Right renal pelvis (tissue), 4 donors: ENCODE measurements around the gene MARCKS. TPM values are rescaled to one million over a fixed set of nuclear protein-coding genes. Genes with fewer than 3 reads are reported as not detected.
"Not testable (repeated sequence)": the region's sequence is repeated elsewhere in the genome, so short reads cannot be mapped to it uniquely, and the experiment has no call there.

Experiments used
- DNase-seq, 4 donors: peaks; one replicate each; pipeline ENCODE4 v3.0.0-alpha.2; 2013; ENCODE audit warnings: low read depth in 4 of 4, low spot score in 3 of 4, missing footprints in 1 of 4
- polyA plus RNA-seq, 4 donors: library from polyadenylated mRNA; unstranded; fragments of 120-200 nt; gene quantifications; one replicate each; pipeline ENCODE4 v1.2.1, GENCODE V29; 2013; ENCODE audit not compliant: insufficient read length in 4 of 4

MARCKS gene
- polyA plus RNA-seq, 4 donors = 260 to 308 (median 301) TPM

- peak in 2 of 4 donors; percentile 35 to 56 for DNase-seq
Measured at GRCh38 chr6:113879186-113880096, 22.3 kb downstream of the MARCKS start.

DNA sequence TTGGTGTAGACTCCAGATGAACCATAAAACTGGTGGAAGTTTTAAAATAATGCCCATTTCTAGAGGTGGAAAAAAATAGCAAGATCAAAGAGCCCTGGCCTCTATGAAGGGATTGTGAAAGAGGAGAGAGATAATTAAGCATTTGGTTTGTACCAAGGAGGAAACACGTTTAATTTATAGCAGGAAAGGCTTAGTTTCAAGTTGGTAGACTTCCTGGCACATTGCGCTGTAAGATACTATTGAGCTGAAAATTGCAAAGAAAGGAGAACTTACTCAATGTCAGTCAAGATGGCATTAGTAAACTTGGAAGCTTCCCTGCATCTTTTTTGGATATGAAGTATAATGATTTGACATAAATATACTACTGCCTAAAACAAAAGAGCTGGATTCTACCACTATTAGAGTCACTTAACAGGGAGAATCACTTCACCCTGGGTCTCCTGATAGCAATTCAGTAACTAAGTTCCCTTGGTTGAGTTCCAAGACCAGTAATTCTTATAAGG lies 24.4 kb downstream of the MARCKS start:
- DNase-seq = no peak

DNA sequence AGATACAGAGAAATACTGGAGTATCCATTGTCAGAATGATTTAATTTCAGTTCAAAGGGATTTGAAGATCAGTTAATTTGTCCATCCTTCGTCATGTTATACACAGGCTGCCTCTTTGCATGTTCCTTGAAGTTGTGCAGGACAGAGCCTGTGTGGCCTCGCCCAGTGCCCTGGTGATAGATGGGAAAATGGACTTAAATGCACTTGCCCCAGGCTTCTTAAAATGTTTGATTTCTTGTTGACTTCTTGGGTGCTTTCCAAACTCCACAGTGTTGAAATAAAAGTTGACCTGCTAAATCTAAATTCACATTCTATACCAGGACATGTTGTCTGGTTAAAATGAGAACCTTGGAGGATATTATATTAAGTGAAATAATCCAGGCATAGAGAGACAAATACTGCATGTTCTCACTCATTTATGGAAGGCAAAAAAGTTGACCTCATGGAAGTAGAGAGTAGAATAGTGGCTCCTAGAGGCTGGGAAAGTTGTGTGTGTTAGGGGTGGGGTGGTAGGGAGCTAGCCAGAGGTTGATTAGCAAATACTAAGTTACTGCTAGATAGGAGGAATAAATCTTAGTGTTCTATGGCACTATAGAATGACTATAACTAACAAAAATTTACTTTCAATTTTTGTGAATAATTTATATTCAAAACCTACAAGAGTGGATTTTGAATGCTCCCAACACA lies 25.3 kb downstream of the MARCKS start:
- no peak for DNase-seq

DNA sequence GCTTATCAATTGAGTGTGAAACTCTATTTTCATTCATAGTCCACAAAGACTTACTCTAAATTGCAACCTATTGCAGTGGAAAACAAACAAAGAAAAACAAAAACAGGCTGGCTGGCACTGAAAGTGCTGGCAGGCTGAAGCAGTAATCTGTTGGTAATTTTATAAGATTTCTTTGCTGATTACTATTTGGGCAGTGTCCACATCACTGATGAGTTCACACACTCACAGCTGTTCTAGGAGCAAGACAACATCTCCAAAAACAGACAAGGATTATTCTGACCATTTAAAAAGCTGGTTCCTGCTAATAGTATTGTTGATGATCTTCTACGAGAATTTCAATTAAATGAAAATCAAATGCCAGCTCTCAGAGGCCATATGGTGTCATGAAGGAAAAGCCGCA lies 26.9 kb downstream of the MARCKS start:
- no peak for DNase-seq

- DNase-seq = no peak
Measured at GRCh38 chr6:113886512-113886911, 29.4 kb downstream of the MARCKS start.

DNA sequence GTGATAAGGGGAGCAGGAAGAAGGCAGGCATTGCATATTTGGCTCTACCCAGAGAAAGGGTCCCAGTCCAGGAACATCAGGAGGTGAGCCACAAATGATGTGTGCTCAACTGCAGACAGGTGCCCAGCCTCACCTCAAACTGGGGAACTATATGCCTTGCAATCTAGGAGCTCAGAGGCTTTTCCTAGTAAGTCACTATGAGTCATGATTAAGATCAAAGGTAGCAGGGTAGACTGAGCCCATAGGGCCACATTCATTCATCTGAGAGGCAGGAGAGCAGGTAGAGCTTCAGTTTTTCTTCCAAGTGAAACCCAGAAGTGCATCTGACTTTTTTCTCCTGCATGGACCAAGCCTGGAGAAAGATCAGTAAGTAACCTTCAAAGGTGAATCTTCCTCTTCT lies 31.3 kb downstream of the MARCKS start:
- DNase-seq = no peak

- DNase-seq = no peak
Measured at GRCh38 chr6:113888956-113889630, 31.9 kb downstream of the MARCKS start.

DNA sequence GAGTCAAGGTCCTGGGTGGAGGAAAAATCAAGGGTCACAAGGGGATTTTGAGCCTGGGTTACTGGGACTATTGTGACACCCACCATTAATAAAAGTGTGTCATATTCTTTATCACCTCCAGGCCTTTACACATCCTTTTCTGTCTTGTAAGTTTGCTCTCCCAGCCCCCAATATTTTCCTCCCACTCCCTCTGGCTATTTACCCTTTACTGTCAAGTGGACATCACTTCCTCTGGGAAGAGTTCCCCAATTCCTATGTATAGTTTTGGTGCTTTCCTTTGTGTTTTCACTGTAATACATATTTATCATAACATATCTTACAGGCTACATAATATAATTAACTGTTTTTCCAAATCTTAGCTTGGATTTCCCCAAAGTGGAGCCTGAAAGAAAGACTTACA lies 36.3 kb downstream of the MARCKS start:
- no peak for DNase-seq

DNA sequence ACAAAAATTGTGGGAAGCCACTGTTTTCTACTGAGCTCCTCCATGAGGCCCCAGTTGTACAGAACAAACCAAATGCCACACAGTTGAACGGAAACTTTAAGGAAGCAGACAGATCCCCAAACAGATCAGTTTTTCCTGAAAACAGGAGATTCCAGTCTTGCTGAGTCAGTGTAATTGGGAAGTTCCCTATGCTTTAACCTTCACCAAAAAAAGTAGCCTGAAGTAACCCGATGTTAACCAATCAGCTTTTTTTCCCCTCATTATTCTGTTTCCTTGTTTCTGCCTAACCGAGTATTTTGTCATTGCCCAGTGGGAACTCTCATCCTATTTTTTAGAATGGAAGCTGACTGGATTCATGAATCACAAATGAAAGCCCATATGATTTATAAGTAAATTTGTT lies 36.7 kb downstream of the MARCKS start:
- DNase-seq = no peak

- no peak for DNase-seq
Measured at GRCh38 chr6:113894712-113895674, 37.8 kb downstream of the MARCKS start.

GRCh38 chr6:113901482-113901881 lies 44.3 kb downstream of the MARCKS start:
- no peak for DNase-seq

- peak; percentile 22 to 67 (median 34) for DNase-seq
Measured at GRCh38 chr6:113903666-113904330, 46.7 kb downstream of the MARCKS start.

- no peak for DNase-seq
Measured at GRCh38 chr6:113907102-113907815, 50.1 kb downstream of the MARCKS start.

DNA sequence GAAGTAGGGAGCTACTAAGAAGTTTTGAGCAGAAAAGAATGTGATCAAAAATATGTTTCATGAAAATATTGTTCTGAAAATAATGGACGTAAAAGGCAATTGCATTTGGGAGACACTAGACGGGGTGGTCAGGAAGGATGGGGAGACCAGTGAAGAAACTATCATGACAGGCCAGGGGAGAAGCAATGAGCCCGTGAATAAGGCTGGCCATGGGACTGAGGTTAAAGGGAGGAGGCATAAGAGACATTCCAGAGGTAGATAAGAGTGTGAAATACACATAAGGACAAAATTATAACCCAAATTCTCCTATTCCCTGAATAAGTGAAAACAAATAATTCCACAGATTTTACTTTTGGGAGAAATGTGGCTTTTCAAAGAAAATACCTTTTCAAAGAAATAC lies 51.7 kb downstream of the MARCKS start:
- no peak for DNase-seq

GRCh38 chr6:113909224-113909856 lies 52.2 kb downstream of the MARCKS start:
- DNase-seq = peak; percentile 61 to 72 (median 66)

DNA sequence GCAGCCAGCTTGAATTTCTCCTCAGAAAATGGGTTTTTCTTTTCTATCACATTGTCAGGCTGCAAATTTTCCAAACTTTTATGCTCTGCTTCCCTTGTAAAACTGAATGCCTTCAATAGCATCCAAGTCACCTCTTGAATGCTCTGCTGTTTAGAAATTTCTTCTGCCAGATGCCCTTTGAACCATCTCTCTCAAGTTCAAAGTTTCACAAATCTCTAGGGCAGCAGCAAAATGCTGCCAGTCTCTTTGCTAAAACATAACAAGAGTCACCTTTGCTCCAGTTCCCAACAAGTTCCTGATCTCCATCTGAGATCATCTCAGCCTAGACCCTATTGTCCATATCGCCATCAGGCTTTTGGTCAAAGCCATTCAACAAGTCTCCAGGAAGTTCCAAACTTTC lies 53.1 kb downstream of the MARCKS start:
- DNase-seq = not testable (repeated sequence)
